Heart left ventricle (tissue), 16 donors: Measurements from ENCODE around the gene DNAJC3. TPM values are rescaled to one million over a fixed set of nuclear protein-coding genes. Genes with fewer than 3 reads are reported as not detected.
A peak's percentile ranks its signal among the peaks of the same experiment; 100 is the strongest.

ENCODE experiments used
- ATAC-seq, 4 donors: fragments of 200-7000 bp; cut with Tn5 transposase; one replicate each; pipeline ENCODE4 v1.9.1; 2020 to 2022; ENCODE audit warnings: moderate library complexity in 4 of 4, mild to moderate bottlenecking in 3 of 4, moderate number of reproducible peaks in 1 of 4
- DNase-seq, 5 donors: peaks; one replicate each; pipeline ENCODE4 v3.0.0-alpha.2; 2020
- H3K27ac ChIP-seq, 12 donors: fragments of 200-600 bp; sonication (generic) in 4 of 12; one replicate each; pipeline versions ENCODE4 v1.5.0 to v1.8.0; 2016 to 2022; ENCODE audit warnings: mild to moderate bottlenecking in 2 of 12
- H3K27me3 ChIP-seq, 9 donors: fragments of 200-600 bp; sonication (generic) in 2 of 9; one replicate each; pipeline versions ENCODE4 v1.5.1 to v1.8.0; 2016 to 2022; ENCODE audit warnings: mild to moderate bottlenecking in 3 of 9
- H3K36me3 ChIP-seq, 9 donors: fragments of 200-600 bp; sonication (generic) in 2 of 9; one replicate each; pipeline versions ENCODE4 v1.5.0 to v1.8.0; 2018 to 2022; ENCODE audit warnings: mild to moderate bottlenecking in 2 of 9
- H3K4me1 ChIP-seq, 12 donors: fragments of 200-600 bp; sonication (generic) in 4 of 12; one replicate each; pipeline versions ENCODE4 v1.5.0 to v1.8.0; 2016 to 2022; ENCODE audit warnings: mild to moderate bottlenecking in 3 of 12
- H3K4me3 ChIP-seq, 12 donors: fragments of 200-600 bp; sonication (generic) in 4 of 12; one replicate each; pipeline versions ENCODE4 v1.5.0 to v1.8.0; 2017 to 2022; ENCODE audit warnings: mild to moderate bottlenecking in 9 of 12, moderate library complexity in 4 of 12
- H3K9me3 ChIP-seq, 12 donors: fragments of 200-600 bp; sonication (generic) in 4 of 12; one replicate each; pipeline versions ENCODE4 v1.5.0 to v1.8.0; 2016 to 2022; ENCODE audit warnings: mild to moderate bottlenecking in 1 of 12
- CTCF ChIP-seq, 12 donors: fragments of 200-600 bp; sonication (generic) in 4 of 12; IDR thresholded peaks; one replicate each; pipeline versions ENCODE4 v1.5.0 to v1.8.0; 2018 to 2022; ENCODE audit warnings: antibody characterized with exemption in 12 of 12, mild to moderate bottlenecking in 5 of 12
- POLR2A ChIP-seq, 2 donors: fragments of 450-650 bp; IDR thresholded peaks; one replicate each; pipeline ENCODE4 v1.6.1; 2017; ENCODE audit warnings: antibody characterized with exemption in 2 of 2, mild to moderate bottlenecking in 2 of 2, moderate library complexity in 2 of 2
- WGBS, 4 donors: extraction: QIAGEN DNeasy Blood & Tissue Kit in 2 of 4; methylation state at CpG; one replicate each; pipeline versions ENCODE4 v1.1.5 to v1.1.7; 2013 to 2018; 5-methylcytosine and 5-hydroxymethylcytosine counted together
- intact Hi-C, 10 donors: fragments of 100-400 bp; cut with DNase I; formaldehyde crosslinking; loops; one replicate each; pipeline versions ENCODE4 v1.11.1 to v1.14.2; 2022
- polyA plus RNA-seq, 2 donors: library from polyadenylated mRNA; stranded (reverse); fragments of 200-250 nt; gene quantifications; one replicate each; pipeline ENCODE4 v1.2.3, GENCODE V29; 2013
- total RNA-seq, 9 donors: library from RNA; depleted of rRNA in 2 of 9; stranded (reverse); fragments of >200 nt in 2 of 9; fragmentation: NEBNext Ultra II Directional in 3 of 9; extraction: Animal tissue kit (Norgen Biotek cat#: 25700) in 3 of 9; gene quantifications; one replicate each; pipeline versions ENCODE4 v1.1.0 to v1.2.4, GENCODE V29; 2016 to 2023
- donor health status: ischemic (EF 13 %, LVEDD 7.1; RV severe dilation, severe dysfunction).
- donor health status: healthy with polysubstance abuse.
- donor health status: DM: no; HTN: yes; CAD: no.
- donor health status: DM: no; HTN: no; CAD: no.
- donor health status: ischemic (EF 25% LVEDD 6.9; RV normal size, moderate dysfunction).
- donor health status: ischemic (EF 25% LVEDD 5.7; RV mildly dilated, moderate dysfunction).
- donor health status: healthy.
- donor health status: DM: yes; HTN: yes; CAD: no.
- donor health status: ischemic (EF 35%, LVEDD 5.7; RV mildly dilated, moderate dysfunction).
- donor health status: nonischemic (EF 11% LVEDD 7.7; RV severe dilation, severe dysfunction).
- donor health status: DM: yes; HTN: yes; CAD: no.
- donor health status: PGD.
- donor health status: ischemic (EF 29% LVEDD 5.4; RV normal size, mild dysfunction).
- donor health status: nonischemic (EF 23%, LVEDD 6.1; RV moderate dilation, normal function).

The DNAJC3 gene
- total and polyA plus RNA-seq, 11 donors: 8.7 to 43.9 (median 33.7) TPM

GRCh38 chr13:95745752-95746151 lies 68.8 kb downstream of the DNAJC3 start:
- no peak for DNase-seq
- intact Hi-C loops: no loop called here
- 48 to 70% (median 67%) methylated on average over 2 of the region's 2 CpGs for WGBS, 4 donors
- TF ChIP-seq CTCF (IDR thresholded peaks at IDR 0.05) (peak in 1 of 12 donors; percentile 5), POLR2A (IDR thresholded peaks at IDR 0.05) (no peak)
- H3K36me3 ChIP-seq: no peaks in the 10 kb centered on the region
- peaks cover 0 to 33% (median 2%) of the 10 kb centered on the region in 12 donors for H3K4me1 ChIP-seq
- no peaks in the 10 kb centered on the region for H3K27me3 ChIP-seq
- H3K4me3 ChIP-seq: no peak overlapping the region
- H3K9me3 ChIP-seq: peaks cover 0 to 2% (median 0%) of the 10 kb centered on the region in 12 donors
- peak in 3 of 4 donors; percentile 28 to 67 (median 30) for ATAC-seq
- H3K27ac ChIP-seq: no peak overlapping the region

GRCh38 chr13:95749545-95749944 lies 72.6 kb downstream of the DNAJC3 start:
- Histone ChIP-seq H3K4me1 (peaks cover 0 to 41% (median 4%) of the 10 kb centered on the region in 12 donors), H3K27ac (no peak overlapping the region), H3K9me3 (no peaks in the 10 kb centered on the region), H3K36me3 (no peaks in the 10 kb centered on the region), H3K4me3 (no peak overlapping the region), H3K27me3 (no peaks in the 10 kb centered on the region)
- intact Hi-C loops: no loop called here
- 92 to 96% (median 94%) methylated on average over 4 of the region's 4 CpGs for WGBS, 4 donors
- no peak for DNase-seq
- ATAC-seq: no peak
- TF ChIP-seq POLR2A (IDR thresholded peaks at IDR 0.05) (no peak), CTCF (IDR thresholded peaks at IDR 0.05) (no peak)

GRCh38 chr13:95752677-95753076 lies 75.7 kb downstream of the DNAJC3 start:
- ATAC-seq: peak in 2 of 4 donors; percentile 41 to 61

GRCh38 chr13:95754069-95754468 lies 77.1 kb downstream of the DNAJC3 start:
- Histone ChIP-seq H3K36me3 (peaks cover 0 to 13% (median 6%) of the 10 kb centered on the region in 9 donors), H3K9me3 (no peaks in the 10 kb centered on the region), H3K27me3 (no peaks in the 10 kb centered on the region), H3K4me1 (peaks cover 0 to 24% (median 0%) of the 10 kb centered on the region in 12 donors), H3K4me3 (no peak overlapping the region), H3K27ac (no peak overlapping the region)
- ATAC-seq: peak in 3 of 4 donors; percentile 47 to 56 (median 52)
- 48 to 63% (median 55%) methylated on average over 4 of the region's 4 CpGs for WGBS, 4 donors
- no peak for DNase-seq
- no peak for TF ChIP-seq POLR2A (IDR thresholded peaks at IDR 0.05)
- no peak for TF ChIP-seq CTCF (IDR thresholded peaks at IDR 0.05)
- intact Hi-C loops: no loop called here

More at GRCh38 chr13:95752677-95753076, 75.7 kb downstream of the DNAJC3 start:
- H3K36me3 ChIP-seq: peaks cover 0 to 5% (median under 1%) of the 10 kb centered on the region in 9 donors
- H3K27ac ChIP-seq: no peak overlapping the region
- intact Hi-C loops: no loop called here
- WGBS, 4 donors: 49 to 58% (median 56%) methylated on average over 2 of the region's 2 CpGs
- no peaks in the 10 kb centered on the region for H3K9me3 ChIP-seq
- no peak for DNase-seq
- peaks cover 0 to 24% (median 0%) of the 10 kb centered on the region in 12 donors for H3K4me1 ChIP-seq
- TF ChIP-seq POLR2A (IDR thresholded peaks at IDR 0.05): no peak
- TF ChIP-seq CTCF (IDR thresholded peaks at IDR 0.05): no peak
- H3K4me3 ChIP-seq: no peak overlapping the region
- no peaks in the 10 kb centered on the region for H3K27me3 ChIP-seq
